Lower leg skin (tissue), 3 donors: ENCODE results near the gene CTBP2.

ENCODE experiments used
- CTCF ChIP-seq, 3 donors: fragments of 450-650 bp; IDR thresholded peaks; one replicate each; pipeline ENCODE4 v1.5.1; 2016; ENCODE audit warnings: antibody characterized with exemption in 3 of 3, mild to moderate bottlenecking in 3 of 3, moderate library complexity in 2 of 3
- POLR2A ChIP-seq, 2 donors: fragments of 450-650 bp; IDR thresholded peaks; one replicate each; pipeline ENCODE4 v1.6.1; 2016 to 2017; ENCODE audit warnings: antibody characterized with exemption in 2 of 2, mild to moderate bottlenecking in 1 of 2, moderate library complexity in 1 of 2

GRCh38 chr10:125132344-125132743 is 28.0 kb downstream of the CTBP2 start:
- no peak for TF ChIP-seq CTCF (IDR thresholded peaks at IDR 0.05)
- TF ChIP-seq POLR2A (IDR thresholded peaks at IDR 0.05): no peak
